ENCODE data around the gene COBLL1.

Gene COBLL1

DNA sequence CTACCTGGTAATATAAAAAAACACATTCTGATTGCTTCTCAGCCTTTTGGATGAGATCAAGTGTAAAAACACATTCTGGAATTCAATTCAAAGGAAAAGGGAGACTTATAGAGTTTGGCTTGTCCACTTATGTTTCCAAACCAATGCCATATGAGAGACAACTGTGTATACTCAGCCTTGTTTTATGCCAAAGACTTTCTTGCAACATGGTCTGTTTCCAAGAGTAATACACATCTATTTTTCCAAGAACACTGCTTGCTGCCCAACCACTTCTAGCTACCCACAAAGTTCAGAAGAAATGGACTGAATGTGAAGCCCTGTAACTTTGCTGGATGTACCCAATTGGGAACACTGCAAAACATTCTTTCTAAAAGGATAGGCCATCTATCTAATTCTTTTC is 172.3 kb downstream of the COBLL1 start:
- DNase-seq: no peak

DNA sequence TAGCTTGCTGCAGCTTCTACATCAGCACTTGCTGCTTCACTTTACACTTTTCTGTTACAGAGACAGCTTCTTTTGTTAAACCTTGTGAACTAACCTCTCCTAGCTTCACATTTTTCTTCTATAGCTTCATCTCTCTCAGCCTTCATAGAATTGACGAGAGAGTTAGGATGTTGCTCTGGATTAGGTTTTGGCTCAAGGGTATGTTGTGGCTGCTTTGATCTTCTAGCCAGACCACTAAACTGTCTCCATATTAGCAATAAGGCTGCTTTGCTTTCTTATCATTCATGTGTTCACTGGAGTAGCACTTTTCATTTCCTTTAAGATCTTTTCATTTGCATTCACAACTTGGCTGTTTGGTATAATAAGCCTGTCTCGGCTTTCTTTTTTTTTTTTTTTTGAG is 174.1 kb downstream of the COBLL1 start:
- no peak for DNase-seq

GRCh38 chr2:164664070-164664469 is 177.6 kb downstream of the COBLL1 start:
- DNase-seq: no peak

GRCh38 chr2:164662868-164663631 is 178.6 kb downstream of the COBLL1 start:
- DNase-seq: no peak

- no peak for DNase-seq
These were observed 179.6 kb downstream of the COBLL1 start for GRCh38 chr2:164662066-164662465.

DNA sequence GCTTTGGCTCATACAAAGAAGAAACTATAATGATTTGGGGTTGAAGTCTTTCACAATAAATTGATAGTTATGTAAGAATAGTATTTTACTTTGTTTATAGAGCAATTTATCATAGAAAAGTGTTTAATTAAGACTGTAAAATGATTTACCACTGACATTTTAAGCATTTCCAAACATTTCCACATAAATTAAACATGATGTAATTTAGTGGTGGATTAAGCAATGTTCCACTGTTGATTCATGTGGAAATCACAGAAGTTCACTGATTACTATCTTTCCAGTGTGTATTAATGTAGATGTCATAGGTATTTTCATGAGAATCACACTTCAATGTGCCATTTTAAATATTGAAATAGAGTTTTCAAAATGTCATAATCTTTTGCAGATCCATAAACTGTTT is 180.3 kb downstream of the COBLL1 start:
- DNase-seq: no peak

GRCh38 chr2:164657129-164657528 is 184.5 kb downstream of the COBLL1 start:
- DNase-seq: no peak

DNA sequence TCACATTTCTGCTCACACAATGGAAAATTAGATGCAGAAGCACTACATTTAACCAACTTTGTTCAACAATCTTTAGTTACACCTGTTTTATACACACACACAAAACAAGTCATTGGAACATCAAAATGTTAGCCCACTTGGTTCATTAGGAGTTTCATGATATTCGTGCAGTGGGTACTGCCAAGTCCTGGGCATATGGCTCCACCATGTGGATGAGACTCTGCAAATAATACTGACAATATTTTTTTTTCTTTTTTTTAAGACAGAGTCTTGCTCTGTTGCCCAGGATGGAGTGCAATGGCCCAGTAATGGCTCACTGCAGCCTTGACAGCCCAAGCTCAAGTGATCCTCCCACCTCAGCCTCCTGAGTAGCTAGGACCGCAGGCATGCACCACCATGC is 185.9 kb downstream of the COBLL1 start:
- DNase-seq: no peak

DNA sequence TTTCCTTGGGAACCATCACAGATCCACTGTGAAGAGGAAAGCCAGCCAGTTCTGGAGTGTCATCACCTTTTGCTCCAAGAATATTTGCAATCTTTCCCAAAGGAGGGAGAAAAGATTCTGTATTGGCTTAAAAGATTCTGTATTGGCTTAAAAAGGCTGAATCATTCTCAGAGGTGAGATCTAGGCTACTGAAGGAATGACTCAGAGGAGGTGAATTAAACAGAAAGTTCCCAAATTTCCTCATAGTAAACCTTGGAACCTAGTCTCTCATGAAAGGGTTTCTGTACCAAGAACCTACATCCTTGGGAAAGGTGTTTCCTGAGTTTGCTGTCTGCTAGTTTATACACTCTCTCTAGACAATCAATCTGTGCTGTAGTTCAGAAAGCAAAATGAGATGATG is 186.3 kb downstream of the COBLL1 start:
- DNase-seq: no peak

GRCh38 chr2:164651361-164651760 is 190.3 kb downstream of the COBLL1 start:
- no peak for DNase-seq

GRCh38 chr2:164644036-164644700 is 197.5 kb downstream of the COBLL1 start:
- no peak for DNase-seq

DNA sequence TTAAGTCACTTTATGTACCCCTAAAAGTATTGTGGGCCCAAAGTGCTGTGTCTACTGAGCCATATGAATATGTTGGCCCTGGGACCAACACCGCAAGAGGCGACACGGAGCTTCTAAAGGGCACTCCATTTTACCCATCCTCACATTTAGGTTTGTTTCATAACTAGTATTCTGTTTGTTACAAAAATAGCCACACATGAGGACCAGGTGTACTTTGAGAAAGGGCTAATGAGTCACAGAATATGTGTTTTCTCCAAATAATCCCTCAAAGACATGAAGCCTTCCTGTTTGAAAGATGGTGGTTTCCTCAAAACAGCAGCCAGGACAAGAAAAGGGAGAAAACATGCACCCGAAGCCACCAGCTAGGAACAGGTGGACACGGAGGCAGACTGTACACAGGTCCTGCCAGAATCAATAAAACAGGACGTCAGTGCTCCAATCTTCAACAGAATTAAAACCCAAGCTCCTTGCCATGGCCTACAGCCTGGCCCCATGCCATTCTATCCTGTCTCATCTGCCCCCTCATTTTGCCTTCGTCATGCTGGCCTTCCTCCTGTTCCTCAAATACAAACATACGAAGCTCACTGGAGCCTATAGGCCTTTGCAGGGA is 198.6 kb downstream of the COBLL1 start:
- no peak for DNase-seq

DNA sequence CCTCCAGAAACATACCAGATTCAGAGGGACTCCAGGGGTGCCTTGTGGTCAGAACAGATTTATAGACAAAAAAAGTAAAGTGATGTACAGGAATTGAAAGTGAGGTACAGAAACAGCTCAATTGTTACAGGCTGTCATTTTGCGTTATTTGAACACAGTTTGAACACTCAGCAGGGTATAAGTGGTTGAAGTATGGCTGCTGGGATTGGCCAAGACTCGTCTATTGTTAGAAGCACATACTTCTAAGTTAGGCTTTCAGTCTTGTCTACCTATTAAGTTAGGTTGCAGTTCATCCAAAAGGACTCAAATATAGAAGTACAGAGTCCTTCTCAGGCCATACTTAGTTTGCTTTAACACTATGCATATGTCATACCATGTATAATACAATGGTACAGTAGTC is 199.4 kb downstream of the COBLL1 start:
- DNase-seq: no peak

Data from NCI-H1105 (cell line).